HPDE6-E6E7 (cell line): ENCODE data around the gene OR6X1.

Source experiments
- DNase-seq: peaks from one replicate; pipeline ENCODE4 v3.0.0; 2011; ENCODE audit warnings: missing footprints; ENCODE audit errors: extremely low spot score

OR6X1 gene

DNA sequence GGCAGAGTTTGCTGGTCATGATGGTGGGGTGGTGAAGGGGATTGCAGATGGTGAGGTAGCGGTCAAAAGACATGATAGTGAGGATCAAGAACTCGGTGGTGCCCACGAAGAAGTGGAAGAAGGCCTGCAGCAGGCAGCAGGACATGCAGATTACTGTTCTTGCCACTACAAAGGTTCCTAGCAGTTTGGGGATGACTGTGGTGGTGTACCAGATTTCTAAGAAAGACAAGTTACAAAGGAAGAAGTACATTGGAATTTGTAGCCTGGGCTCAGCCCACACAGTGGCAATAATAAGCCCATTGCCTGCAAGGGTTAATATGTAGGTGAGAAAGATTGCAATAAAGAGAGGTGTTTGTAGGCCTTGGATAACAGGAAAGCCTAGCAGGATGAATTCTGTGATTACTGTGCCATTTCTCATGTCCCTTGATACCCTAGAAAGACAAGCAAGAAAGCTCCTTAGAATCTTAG lies at the start of gene OR6X1:
TSS of gene OR6X1 (minus strand) at position 418 of the 468 bp plus-strand sequence. CDS start at position 418, 0 bp downstream.
- DNase-seq, result no peak

DNA sequence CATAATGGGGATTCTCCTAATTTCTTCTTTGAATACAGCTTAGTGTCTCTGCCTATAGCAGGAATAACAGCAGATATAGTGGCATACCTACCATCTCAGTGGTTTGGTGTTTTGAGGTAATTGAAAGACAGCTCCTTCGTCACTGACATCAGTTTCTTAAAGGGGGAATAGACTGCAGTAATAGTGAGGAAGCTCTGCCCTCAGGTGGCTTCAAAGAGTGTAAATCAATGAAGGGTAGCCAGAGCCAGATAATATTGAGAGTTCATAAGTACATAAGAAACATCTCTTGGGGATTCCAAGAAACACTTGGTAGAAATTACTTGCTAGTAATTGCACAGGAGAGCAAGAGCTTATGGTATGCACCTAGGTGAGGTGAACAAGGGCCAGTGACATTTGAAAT lies 47.4 kb upstream of the OR6X1 start:
- DNase-seq, result no peak

GRCh38 chr11:123800036-123800435 lies 45.7 kb upstream of the OR6X1 start:
- DNase-seq, result no peak

DNA sequence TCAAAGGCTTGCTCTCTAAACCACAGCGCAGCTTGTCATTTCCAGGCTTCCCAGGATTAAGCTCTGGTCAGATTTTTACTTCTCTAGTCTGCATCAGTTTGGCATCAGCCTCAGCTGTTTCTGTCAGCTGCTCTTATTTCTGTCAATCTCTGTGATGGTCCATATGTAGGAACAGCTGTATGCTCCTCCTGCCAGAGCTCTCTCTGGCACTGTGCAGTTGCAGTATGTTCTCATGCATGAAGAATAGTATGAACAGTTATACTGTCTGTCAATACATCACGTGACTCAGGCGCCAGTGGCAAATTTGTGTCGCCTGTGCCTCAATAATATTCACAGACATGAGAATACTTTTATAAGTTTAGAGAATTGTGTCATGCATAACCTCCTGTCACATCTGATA lies 45.1 kb upstream of the OR6X1 start:
- no peak for DNase-seq

DNA sequence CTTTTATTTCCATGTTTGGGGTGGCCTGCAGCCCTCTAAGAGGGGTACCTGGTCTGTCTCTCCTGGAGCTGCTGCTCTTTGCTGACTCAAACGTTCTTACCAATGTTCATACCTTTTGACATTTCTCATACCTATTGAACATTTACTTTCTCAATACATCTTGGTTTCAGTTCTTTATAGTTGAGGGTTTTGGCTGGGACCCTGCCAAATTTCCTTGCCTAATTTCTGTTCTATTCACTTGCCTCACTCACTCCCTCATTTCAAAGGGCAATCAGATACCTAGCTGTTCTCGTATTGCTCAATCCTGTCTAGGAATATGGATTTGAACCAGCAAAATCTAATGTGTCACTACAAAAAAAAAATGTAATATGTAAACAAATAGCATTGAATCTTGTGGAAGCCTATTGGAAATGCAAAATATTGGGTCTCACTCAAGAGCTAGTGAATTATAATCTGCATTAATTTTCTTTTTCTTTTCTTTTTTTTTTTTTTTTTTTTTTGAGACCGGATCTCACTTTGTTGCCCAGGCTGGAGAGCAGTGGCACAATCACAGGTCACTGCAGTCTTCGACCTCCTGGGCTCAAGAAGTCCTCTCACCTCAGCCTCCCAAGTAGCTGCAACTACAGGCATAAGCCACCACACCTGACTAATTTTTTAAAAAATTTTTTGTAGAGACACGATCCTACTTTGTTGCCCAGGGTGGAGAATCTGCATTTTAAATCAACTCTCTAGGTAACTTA lies 44.4 kb upstream of the OR6X1 start:
- DNase-seq, result no peak

DNA sequence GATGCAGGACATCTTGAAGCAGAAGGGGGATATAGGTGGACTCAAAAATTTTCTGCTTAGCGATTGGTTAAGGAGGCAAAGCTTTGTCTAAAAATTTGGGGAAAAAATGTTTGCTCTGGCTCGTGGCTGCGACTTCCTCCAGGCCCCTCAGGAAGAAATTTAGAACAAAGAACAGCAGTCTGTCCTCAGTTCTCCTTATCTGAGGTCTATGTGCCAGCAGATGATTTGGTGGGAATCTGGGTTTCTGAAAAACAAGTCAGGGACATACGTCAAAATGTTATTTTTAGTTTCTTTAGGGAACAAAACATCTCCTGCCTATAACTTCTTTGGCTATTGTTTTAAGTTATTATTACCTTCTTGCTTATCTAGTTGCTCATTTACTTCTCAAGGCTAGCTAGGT lies 43.8 kb upstream of the OR6X1 start:
- DNase-seq, result no peak

- no peak for DNase-seq
These were observed 43.2 kb upstream of the OR6X1 start for GRCh38 chr11:123797541-123797940.

- no peak for DNase-seq
These were observed 42.8 kb upstream of the OR6X1 start for GRCh38 chr11:123797114-123797513.

- DNase-seq, result no peak
These were observed 41.9 kb upstream of the OR6X1 start for GRCh38 chr11:123796226-123796625.

DNA sequence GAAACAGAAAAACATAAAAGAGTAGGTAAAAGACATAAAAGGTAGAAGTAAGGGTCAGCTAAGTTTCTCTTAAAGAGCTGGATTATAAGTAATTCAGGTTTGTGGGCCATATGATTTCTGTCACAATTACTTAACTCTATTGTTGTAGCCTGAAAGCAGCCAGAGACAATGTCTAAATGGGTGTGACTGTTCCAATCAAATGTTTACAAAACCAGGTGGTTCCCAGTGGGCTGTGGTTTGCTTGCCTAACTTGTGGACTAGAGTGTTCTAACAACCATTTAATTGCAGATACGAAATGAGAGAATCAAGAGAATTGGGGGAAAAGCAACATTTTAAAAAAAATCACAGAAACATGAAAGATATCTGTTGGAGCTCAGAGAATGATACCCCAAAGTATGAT lies 29.2 kb upstream of the OR6X1 start:
- no peak for DNase-seq

DNA sequence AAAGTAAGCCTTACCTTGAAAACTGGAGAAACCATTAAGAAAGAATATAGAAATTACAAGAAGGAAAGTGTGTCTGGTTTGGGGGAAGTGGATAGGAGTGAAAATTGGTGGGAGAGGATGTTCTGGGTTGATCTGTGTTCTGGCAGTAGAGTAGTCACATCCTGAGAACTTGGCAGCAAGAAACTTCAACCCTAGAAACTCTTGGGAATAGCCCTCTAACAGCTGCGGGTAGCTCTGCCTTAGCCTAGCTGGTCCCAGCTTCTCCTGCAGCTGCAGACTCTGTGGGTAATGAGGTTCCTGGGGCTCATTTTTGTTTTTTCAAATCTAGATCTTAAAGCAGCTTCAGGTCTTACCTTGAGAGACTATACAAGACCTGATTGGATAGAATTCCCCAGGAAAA lies 24.2 kb upstream of the OR6X1 start:
- no peak for DNase-seq

DNA sequence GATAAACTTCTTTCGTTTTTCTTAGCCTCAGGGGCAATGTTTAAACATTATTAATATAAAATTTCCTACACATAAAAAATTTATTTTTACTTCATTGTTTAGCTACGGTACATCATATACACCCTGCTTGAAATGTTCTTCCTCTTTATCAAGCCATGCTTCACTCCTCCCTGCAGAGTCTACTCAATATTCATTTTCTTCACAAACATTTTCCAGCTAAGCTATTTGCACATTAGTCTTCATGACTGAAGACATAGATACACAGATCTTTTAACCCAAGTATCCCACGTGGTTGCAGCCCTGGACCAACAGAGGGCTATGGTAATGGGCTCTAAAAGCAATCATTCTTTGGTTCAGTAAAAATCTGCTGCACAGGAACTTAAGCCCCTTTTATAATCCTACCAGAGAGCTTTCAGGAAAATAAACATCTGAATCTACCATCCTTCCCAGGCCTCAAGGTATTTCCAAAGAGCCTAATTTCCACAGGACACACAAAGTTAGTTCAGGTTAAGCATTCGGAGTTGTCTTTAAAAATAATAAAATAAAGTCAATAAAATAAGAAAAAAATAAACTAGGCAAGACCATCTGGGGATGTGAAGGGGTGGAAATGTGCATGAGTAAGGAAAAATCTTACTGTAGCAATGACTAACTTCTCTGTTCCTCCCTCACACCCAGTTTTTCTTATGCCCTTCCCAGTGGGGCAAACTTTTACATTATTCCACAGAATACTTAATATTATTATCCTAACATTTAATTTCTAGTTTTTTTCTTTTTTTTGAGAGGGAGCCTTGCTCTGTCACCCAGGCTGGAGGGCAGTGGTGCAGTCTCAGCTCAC lies 21.6 kb upstream of the OR6X1 start:
- no peak for DNase-seq

- no peak for DNase-seq
These were observed 21.0 kb upstream of the OR6X1 start for GRCh38 chr11:123775289-123775688.

DNA sequence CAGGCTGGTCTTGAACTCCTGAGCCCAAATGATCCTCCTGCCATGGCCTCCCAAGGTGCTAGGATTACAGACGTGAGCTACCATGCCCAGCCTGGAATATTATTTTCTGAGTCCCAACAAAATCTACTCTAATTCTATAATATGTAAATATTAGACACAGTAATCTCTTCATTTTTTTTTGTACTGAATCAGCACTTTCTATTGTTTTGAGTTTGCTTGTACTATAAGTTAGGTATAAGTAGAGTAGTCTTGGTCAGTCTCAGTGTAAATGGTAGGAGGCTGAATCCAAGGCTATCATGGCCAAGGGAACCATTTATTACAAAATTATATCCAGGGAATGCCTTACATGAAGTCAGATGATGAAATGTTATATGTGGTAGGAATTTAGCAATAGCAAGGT lies 19.6 kb upstream of the OR6X1 start:
- DNase-seq, result no peak

DNA sequence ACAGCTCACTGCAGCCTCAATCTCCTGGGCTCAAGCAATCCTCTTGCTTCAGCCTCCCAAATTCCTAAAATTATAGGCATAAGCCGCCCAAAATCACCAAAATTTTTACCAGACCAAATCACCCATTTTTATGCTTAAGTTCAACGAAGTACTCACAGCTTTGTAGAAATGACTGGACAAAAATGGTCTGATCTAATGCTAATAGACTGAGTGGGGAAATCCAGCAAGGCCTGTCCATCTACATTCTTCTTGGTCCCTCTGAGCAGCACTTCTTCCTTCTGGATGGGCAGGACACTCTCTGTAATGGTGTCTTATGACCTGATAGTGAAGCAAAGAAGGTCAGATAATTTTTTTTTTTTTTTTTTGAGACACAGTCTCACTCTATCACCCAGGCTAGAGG lies 18.7 kb upstream of the OR6X1 start:
- DNase-seq, result no peak

GRCh38 chr11:123771664-123772063 lies 17.3 kb upstream of the OR6X1 start:
- DNase-seq, result no peak

- no peak for DNase-seq
These were observed 16.4 kb upstream of the OR6X1 start for GRCh38 chr11:123770712-123771111.

DNA sequence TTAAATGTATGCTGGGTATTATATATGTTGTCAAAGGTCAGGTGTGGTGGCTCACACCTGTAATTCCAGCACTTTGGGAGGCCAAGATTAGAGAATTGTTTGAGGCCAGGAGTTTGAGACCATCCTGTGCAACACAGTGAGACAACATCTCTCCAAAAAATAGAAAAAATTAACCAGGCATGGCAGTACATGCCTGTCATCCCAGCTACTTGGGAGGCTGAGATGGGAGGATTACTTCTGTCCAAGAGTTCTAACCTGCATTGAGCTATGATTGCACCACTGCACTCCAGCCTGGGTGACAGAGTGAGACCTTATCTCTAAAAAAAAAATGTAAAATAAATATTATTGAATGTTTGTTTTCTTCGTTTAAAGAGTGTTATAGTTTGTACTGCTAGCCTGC lies 11.3 kb upstream of the OR6X1 start:
- no peak for DNase-seq

- DNase-seq, result no peak
These were observed 8.1 kb upstream of the OR6X1 start for GRCh38 chr11:123762422-123762821.

- no peak for DNase-seq
These were observed 6.6 kb upstream of the OR6X1 start for GRCh38 chr11:123760894-123761293.

DNA sequence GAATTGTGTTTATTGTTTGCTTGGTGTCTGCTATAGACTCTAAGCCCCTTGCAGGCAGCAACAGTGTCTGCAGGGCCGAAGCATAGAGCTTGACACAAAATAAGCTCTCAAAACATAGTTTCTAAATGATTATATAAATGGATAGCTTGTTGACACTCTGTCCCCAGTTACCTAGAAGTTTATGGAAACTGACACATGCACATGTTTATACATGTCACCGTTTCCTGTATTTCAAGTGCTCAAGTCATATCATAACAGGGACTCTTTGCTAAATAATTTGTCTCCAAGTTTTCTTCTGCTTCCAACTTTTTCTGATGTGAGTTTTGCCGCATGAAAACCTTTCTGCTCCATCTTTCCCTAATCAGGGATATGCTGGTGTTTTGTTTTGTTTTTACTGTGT lies 3.7 kb upstream of the OR6X1 start:
- no peak for DNase-seq

- no peak for DNase-seq
These were observed 1.5 kb upstream of the OR6X1 start for GRCh38 chr11:123755813-123756212.

- no peak for DNase-seq
These were observed 1.0 kb upstream of the OR6X1 start for GRCh38 chr11:123755344-123755743.
